HG02970 (cell line): Measurements from ENCODE around the gene CLCN4.

ENCODE experiments used
- ATAC-seq: cut with Tn5 transposase; IDR thresholded peaks from one replicate; pipeline ENCODE4 v1.9.1; 2021; ENCODE audit warnings: mild to moderate bottlenecking, moderate library complexity, moderate number of reproducible peaks; ENCODE audit not compliant: unreplicated experiment, low FRiP score

Gene CLCN4

GRCh38 chrX:10128386-10128785 is 28.4 kb upstream of the CLCN4 start:
- ATAC-seq, result no peak

GRCh38 chrX:10129229-10129628 is 27.5 kb upstream of the CLCN4 start:
- no peak for ATAC-seq

GRCh38 chrX:10130354-10130753 is 26.4 kb upstream of the CLCN4 start:
- no peak for ATAC-seq

GRCh38 chrX:10133980-10134676 is 22.6 kb upstream of the CLCN4 start:
- ATAC-seq, result no peak

GRCh38 chrX:10134921-10135320 is 21.9 kb upstream of the CLCN4 start:
- ATAC-seq, result no peak

- ATAC-seq, result no peak
These were observed 21.0 kb upstream of the CLCN4 start for GRCh38 chrX:10135561-10136399.

- ATAC-seq, result no peak
These were observed 18.0 kb upstream of the CLCN4 start for GRCh38 chrX:10138726-10139125.

GRCh38 chrX:10140264-10140663 is 16.5 kb upstream of the CLCN4 start:
- ATAC-seq, result no peak

GRCh38 chrX:10142041-10142599 is 14.7 kb upstream of the CLCN4 start:
- no peak for ATAC-seq

GRCh38 chrX:10143071-10143983 is 13.4 kb upstream of the CLCN4 start:
- ATAC-seq, result no peak

- ATAC-seq, result no peak
These were observed 10.4 kb upstream of the CLCN4 start for GRCh38 chrX:10146346-10146745.

GRCh38 chrX:10152086-10152485 is 4.7 kb upstream of the CLCN4 start:
- no peak for ATAC-seq

GRCh38 chrX:10155137-10155536 is 1.6 kb upstream of the CLCN4 start:
- ATAC-seq, result no peak

- no peak for ATAC-seq
These were observed 212 bp downstream of the CLCN4 start for GRCh38 chrX:10157032-10157341.

GRCh38 chrX:10157543-10157942 is 768 bp downstream of the CLCN4 start:
- no peak for ATAC-seq

- no peak for ATAC-seq
These were observed 1.7 kb downstream of the CLCN4 start for GRCh38 chrX:10158279-10159144.

GRCh38 chrX:10159145-10159468 is 2.3 kb downstream of the CLCN4 start:
- no peak for ATAC-seq

- ATAC-seq, result no peak
These were observed 3.4 kb downstream of the CLCN4 start for GRCh38 chrX:10160211-10160610.

GRCh38 chrX:10163031-10163430 is 6.3 kb downstream of the CLCN4 start:
- ATAC-seq, result no peak

- ATAC-seq, result no peak
These were observed 8.1 kb downstream of the CLCN4 start for GRCh38 chrX:10164879-10165278.
